Breast epithelium (tissue), 3 donors: ENCODE results near the gene BMAL2.

Source experiments
- CTCF ChIP-seq, 3 donors: fragments of 450-650 bp; IDR thresholded peaks; one replicate each; pipeline ENCODE4 v1.5.1; 2016 to 2017; ENCODE audit warnings: antibody characterized with exemption in 3 of 3, mild to moderate bottlenecking in 3 of 3, moderate library complexity in 3 of 3
- POLR2AphosphoS5 ChIP-seq, 3 donors: sonication (generic); formaldehyde crosslinking; IDR thresholded peaks; one replicate each; pipeline ENCODE4 v1.6.1; 2017; ENCODE audit warnings: antibody characterized with exemption in 3 of 3

- no peak for TF ChIP-seq POLR2AphosphoS5 (IDR thresholded peaks at IDR 0.05)
- no peak for TF ChIP-seq CTCF (IDR thresholded peaks at IDR 0.05)
Measured at GRCh38 chr12:27347779-27348178, 15.1 kb downstream of the BMAL2 start.
